Measurements from ENCODE around the gene SCN8A. TPM values are rescaled to one million over a fixed set of nuclear protein-coding genes. Genes with fewer than 3 reads are reported as not detected.
A peak's percentile ranks its signal among the peaks of the same experiment; 100 is the strongest.

Gene SCN8A
- total and polyA plus RNA-seq, 2 donors, result 0.21 to 0.57 TPM

- 2% methylated on average over 113 of the region's 113 CpGs for WGBS
- DNase-seq (ENCODE audit: low read depth in 6 of 9, low spot score in 9 of 9), result peak; percentile 65 to 93 (median 81)
- Histone ChIP-seq H3K4me1 (ENCODE audit: control insufficient read depth in 2 of 2, insufficient read depth in 2 of 2, low read length in 2 of 2) (peaks cover 10 to 17% of the 10 kb centered on the region in 2 donors), H3K27ac (ENCODE audit: low read depth in 1 of 2, low read length in 1 of 2) (peak overlapping the region; percentile 62 to 79), H3K27me3 (ENCODE audit: control insufficient read depth in 2 of 2, insufficient read depth in 1 of 2, low read length in 1 of 2) (peaks cover 2 to 34% of the 10 kb centered on the region in 2 donors), H3K4me3 (ENCODE audit: low read length in 2 of 2) (peak overlapping the region; percentile 84 to 86), H3K9me3 (ENCODE audit: control insufficient read depth in 2 of 2, insufficient read depth in 1 of 2, low read length in 1 of 2) (no peaks in the 10 kb centered on the region), H3K36me3 (ENCODE audit: control insufficient read depth in 2 of 2, insufficient read depth in 2 of 2, low read length in 1 of 2) (no peaks in the 10 kb centered on the region)
Observed at GRCh38 chr12:51820526-51821439, 229.8 kb downstream of the SCN8A start.

DNA sequence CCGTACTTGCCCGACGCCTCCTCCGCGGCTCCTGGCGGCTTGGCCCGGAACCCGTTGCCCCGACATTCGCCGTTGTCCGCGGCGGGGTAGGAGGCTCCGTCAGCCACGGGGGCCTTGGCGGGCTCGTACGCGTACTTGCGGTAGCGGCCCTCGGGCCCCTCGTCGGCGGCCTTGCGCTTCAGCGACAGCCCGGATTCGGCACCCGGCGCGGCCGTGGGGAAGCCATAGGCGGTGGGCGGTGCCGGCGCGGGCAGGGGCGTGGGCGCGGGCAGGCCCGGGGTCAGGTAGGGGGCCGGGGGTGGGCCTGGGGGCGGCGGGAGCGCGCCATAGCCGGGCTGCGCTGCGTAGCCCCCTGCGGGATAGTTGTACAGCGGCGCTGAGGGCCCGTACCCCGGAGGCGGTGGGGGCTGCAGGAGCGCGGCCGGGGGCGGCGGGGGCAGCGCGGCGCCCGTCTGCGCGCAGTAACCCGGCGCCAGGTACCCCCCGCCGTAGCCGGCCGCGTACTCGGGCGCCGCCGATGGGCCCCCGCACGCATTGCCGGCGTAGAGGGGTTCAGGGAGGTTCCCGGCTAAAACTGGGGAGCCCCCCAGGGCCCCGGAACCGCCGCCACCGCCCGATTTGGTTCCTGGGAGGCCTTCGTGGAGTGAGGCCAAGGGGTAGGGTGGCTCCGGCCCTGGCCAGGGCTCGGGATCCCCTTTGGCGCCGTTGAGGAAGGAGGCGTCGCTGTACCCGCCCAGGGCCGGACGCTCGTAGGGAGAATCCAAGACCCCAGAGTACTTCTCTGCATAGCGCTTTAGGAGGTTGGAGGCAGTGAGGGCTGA lies 230.6 kb downstream of the SCN8A start:
- H3K4me3 ChIP-seq (ENCODE audit: low read length in 2 of 2), result peak overlapping the region; percentile 84 to 86
- peaks cover 2 to 29% of the 10 kb centered on the region in 2 donors for H3K27me3 ChIP-seq (ENCODE audit: control insufficient read depth in 2 of 2, insufficient read depth in 1 of 2, low read length in 1 of 2)
- no peaks in the 10 kb centered on the region for H3K36me3 ChIP-seq (ENCODE audit: control insufficient read depth in 2 of 2, insufficient read depth in 2 of 2, low read length in 1 of 2)
- H3K4me1 ChIP-seq (ENCODE audit: control insufficient read depth in 2 of 2, insufficient read depth in 2 of 2, low read length in 2 of 2), result peaks cover 10 to 17% of the 10 kb centered on the region in 2 donors
- 19% methylated on average over 101 of the region's 101 CpGs for WGBS
- H3K27ac ChIP-seq (ENCODE audit: low read depth in 1 of 2, low read length in 1 of 2), result peak overlapping the region; percentile 62 to 79
- DNase-seq (ENCODE audit: low read depth in 6 of 9, low spot score in 9 of 9), result peak in 2 of 9 donors; percentile 35 to 39
- no peaks in the 10 kb centered on the region for H3K9me3 ChIP-seq (ENCODE audit: control insufficient read depth in 2 of 2, insufficient read depth in 1 of 2, low read length in 1 of 2)

DNA sequence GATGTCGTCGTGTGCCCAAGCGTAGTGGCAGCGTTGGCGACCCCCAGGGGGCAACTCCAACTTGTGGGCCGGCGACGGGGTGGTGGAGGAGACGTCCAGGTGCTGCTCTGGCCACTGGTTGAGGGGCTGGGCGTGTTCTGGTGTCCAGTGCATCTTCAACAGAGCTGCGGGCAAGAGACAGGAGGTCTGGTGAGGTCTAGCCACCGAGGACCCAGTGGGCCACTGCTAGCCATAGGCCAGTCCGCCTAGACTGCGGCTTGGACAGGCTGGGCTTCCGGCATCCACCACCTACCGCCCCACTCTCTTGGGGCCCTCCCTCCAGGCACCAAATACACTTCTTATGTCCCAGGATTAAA lies 231.2 kb downstream of the SCN8A start:
- WGBS, result 95% methylated on average over 16 of the region's 16 CpGs
- Histone ChIP-seq H3K36me3 (ENCODE audit: control insufficient read depth in 2 of 2, insufficient read depth in 2 of 2, low read length in 1 of 2) (no peaks in the 10 kb centered on the region), H3K4me3 (ENCODE audit: low read length in 2 of 2) (peak overlapping the region in 1 of 2 donors; percentile 26), H3K4me1 (ENCODE audit: control insufficient read depth in 2 of 2, insufficient read depth in 2 of 2, low read length in 2 of 2) (peaks cover 10 to 23% of the 10 kb centered on the region in 2 donors), H3K27ac (ENCODE audit: low read depth in 1 of 2, low read length in 1 of 2) (no peak overlapping the region), H3K9me3 (ENCODE audit: control insufficient read depth in 2 of 2, insufficient read depth in 1 of 2, low read length in 1 of 2) (no peaks in the 10 kb centered on the region), H3K27me3 (ENCODE audit: control insufficient read depth in 2 of 2, insufficient read depth in 1 of 2, low read length in 1 of 2) (peaks cover 2 to 26% of the 10 kb centered on the region in 2 donors)
- DNase-seq (ENCODE audit: low read depth in 6 of 9, low spot score in 9 of 9), result no peak

DNA sequence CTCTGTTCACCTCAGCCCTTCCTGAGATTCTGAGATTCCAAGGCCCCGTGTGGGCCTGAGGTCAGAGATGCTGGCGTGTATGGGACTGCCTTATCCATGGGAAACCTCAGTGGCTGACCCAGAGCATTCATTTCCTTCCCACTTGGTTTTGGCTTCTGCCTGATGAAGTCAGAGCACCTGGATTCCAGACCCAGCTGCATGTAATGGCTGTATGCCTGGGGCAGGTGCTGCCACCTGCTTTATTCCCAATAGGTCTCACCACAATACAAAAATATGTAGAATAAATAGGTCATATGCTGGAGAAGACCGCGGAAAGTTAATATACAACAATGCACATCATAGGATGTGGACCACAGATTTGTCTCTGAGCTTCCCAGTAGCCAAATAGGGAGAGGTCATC lies 231.9 kb downstream of the SCN8A start:
- WGBS, result 96% methylated on average over 4 of the region's 4 CpGs
- H3K4me1 ChIP-seq (ENCODE audit: control insufficient read depth in 2 of 2, insufficient read depth in 2 of 2, low read length in 2 of 2), result peaks cover 15 to 30% of the 10 kb centered on the region in 2 donors
- no peaks in the 10 kb centered on the region for H3K9me3 ChIP-seq (ENCODE audit: control insufficient read depth in 2 of 2, insufficient read depth in 1 of 2, low read length in 1 of 2)
- peaks cover 2 to 21% of the 10 kb centered on the region in 2 donors for H3K27me3 ChIP-seq (ENCODE audit: control insufficient read depth in 2 of 2, insufficient read depth in 1 of 2, low read length in 1 of 2)
- H3K36me3 ChIP-seq (ENCODE audit: control insufficient read depth in 2 of 2, insufficient read depth in 2 of 2, low read length in 1 of 2), result no peaks in the 10 kb centered on the region
- H3K4me3 ChIP-seq (ENCODE audit: low read length in 2 of 2), result no peak overlapping the region
- DNase-seq (ENCODE audit: low read depth in 6 of 9, low spot score in 9 of 9), result no peak
- no peak overlapping the region for H3K27ac ChIP-seq (ENCODE audit: low read depth in 1 of 2, low read length in 1 of 2)

GRCh38 chr12:51823875-51824565 lies 233.0 kb downstream of the SCN8A start:
- H3K4me1 ChIP-seq (ENCODE audit: control insufficient read depth in 2 of 2, insufficient read depth in 2 of 2, low read length in 2 of 2), result peaks cover 21 to 37% of the 10 kb centered on the region in 2 donors
- H3K27me3 ChIP-seq (ENCODE audit: control insufficient read depth in 2 of 2, insufficient read depth in 1 of 2, low read length in 1 of 2), result peaks cover 1 to 19% of the 10 kb centered on the region in 2 donors
- WGBS, result 42% methylated on average over 6 of the region's 6 CpGs
- H3K9me3 ChIP-seq (ENCODE audit: control insufficient read depth in 2 of 2, insufficient read depth in 1 of 2, low read length in 1 of 2), result no peaks in the 10 kb centered on the region
- peak in 6 of 9 donors; percentile 42 to 81 (median 54) for DNase-seq (ENCODE audit: low read depth in 6 of 9, low spot score in 9 of 9)
- no peak overlapping the region for H3K27ac ChIP-seq (ENCODE audit: low read depth in 1 of 2, low read length in 1 of 2)
- no peaks in the 10 kb centered on the region for H3K36me3 ChIP-seq (ENCODE audit: control insufficient read depth in 2 of 2, insufficient read depth in 2 of 2, low read length in 1 of 2)
- H3K4me3 ChIP-seq (ENCODE audit: low read length in 2 of 2), result no peak overlapping the region

- Histone ChIP-seq H3K27ac (ENCODE audit: low read depth in 1 of 2, low read length in 1 of 2) (no peak overlapping the region), H3K4me1 (ENCODE audit: control insufficient read depth in 2 of 2, insufficient read depth in 2 of 2, low read length in 2 of 2) (peaks cover 15 to 30% of the 10 kb centered on the region in 2 donors), H3K27me3 (ENCODE audit: control insufficient read depth in 2 of 2, insufficient read depth in 1 of 2, low read length in 1 of 2) (peaks cover 0 to 12% of the 10 kb centered on the region in 2 donors), H3K36me3 (ENCODE audit: control insufficient read depth in 2 of 2, insufficient read depth in 2 of 2, low read length in 1 of 2) (no peaks in the 10 kb centered on the region), H3K9me3 (ENCODE audit: control insufficient read depth in 2 of 2, insufficient read depth in 1 of 2, low read length in 1 of 2) (no peaks in the 10 kb centered on the region), H3K4me3 (ENCODE audit: low read length in 2 of 2) (no peak overlapping the region)
- WGBS, result 97% methylated on average over 5 of the region's 5 CpGs
- DNase-seq (ENCODE audit: low read depth in 6 of 9, low spot score in 9 of 9), result no peak
Observed at GRCh38 chr12:51825216-51825615, 234.2 kb downstream of the SCN8A start.

DNA sequence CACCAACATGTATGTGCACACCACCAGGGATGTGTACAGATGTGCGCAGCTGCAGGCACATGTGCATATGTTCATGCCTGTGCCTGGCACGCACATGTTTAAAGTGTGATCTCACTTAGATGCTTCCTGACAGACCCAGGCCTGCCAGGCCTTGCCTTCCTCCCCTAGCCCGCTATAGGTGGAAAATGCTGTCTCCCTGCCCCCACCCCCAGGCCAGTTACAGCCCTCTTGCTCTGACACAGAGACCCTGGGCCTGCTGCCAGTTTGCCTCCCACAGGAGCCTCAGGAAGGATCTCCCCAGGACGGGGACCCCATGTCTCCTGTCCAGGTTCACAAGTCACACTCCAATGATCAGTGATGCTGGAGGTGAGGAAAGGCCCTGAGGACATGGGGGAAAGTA lies 235.8 kb downstream of the SCN8A start:
- H3K4me3 ChIP-seq (ENCODE audit: low read length in 2 of 2), result no peak overlapping the region
- no peak for DNase-seq (ENCODE audit: low read depth in 6 of 9, low spot score in 9 of 9)
- no peaks in the 10 kb centered on the region for H3K9me3 ChIP-seq (ENCODE audit: control insufficient read depth in 2 of 2, insufficient read depth in 1 of 2, low read length in 1 of 2)
- H3K4me1 ChIP-seq (ENCODE audit: control insufficient read depth in 2 of 2, insufficient read depth in 2 of 2, low read length in 2 of 2), result peaks cover 12 to 29% of the 10 kb centered on the region in 2 donors
- 92% methylated on average over 4 of the region's 4 CpGs for WGBS
- H3K36me3 ChIP-seq (ENCODE audit: control insufficient read depth in 2 of 2, insufficient read depth in 2 of 2, low read length in 1 of 2), result no peaks in the 10 kb centered on the region
- peaks cover 0 to 10% of the 10 kb centered on the region in 2 donors for H3K27me3 ChIP-seq (ENCODE audit: control insufficient read depth in 2 of 2, insufficient read depth in 1 of 2, low read length in 1 of 2)
- H3K27ac ChIP-seq (ENCODE audit: low read depth in 1 of 2, low read length in 1 of 2), result no peak overlapping the region

GRCh38 chr12:51827925-51828818 lies 237.1 kb downstream of the SCN8A start:
- 10% methylated on average over 11 of the region's 11 CpGs for WGBS
- H3K9me3 ChIP-seq (ENCODE audit: control insufficient read depth in 2 of 2, insufficient read depth in 1 of 2, low read length in 1 of 2), result no peaks in the 10 kb centered on the region
- peak overlapping the region in 1 of 2 donors; percentile 46 for H3K27ac ChIP-seq (ENCODE audit: low read depth in 1 of 2, low read length in 1 of 2)
- H3K36me3 ChIP-seq (ENCODE audit: control insufficient read depth in 2 of 2, insufficient read depth in 2 of 2, low read length in 1 of 2), result no peaks in the 10 kb centered on the region
- peak in 1 of 9 donors; percentile 49 for DNase-seq (ENCODE audit: low read depth in 6 of 9, low spot score in 9 of 9)
- peaks cover 14 to 33% of the 10 kb centered on the region in 2 donors for H3K4me1 ChIP-seq (ENCODE audit: control insufficient read depth in 2 of 2, insufficient read depth in 2 of 2, low read length in 2 of 2)
- no peak overlapping the region for H3K4me3 ChIP-seq (ENCODE audit: low read length in 2 of 2)
- H3K27me3 ChIP-seq (ENCODE audit: control insufficient read depth in 2 of 2, insufficient read depth in 1 of 2, low read length in 1 of 2), result peaks cover 0 to 17% of the 10 kb centered on the region in 2 donors
